Measurements from ENCODE around the gene CABP2.
"Not testable (repeated sequence)": the region's sequence is repeated elsewhere in the genome, so short reads cannot be mapped to it uniquely, and the experiment has no call there.

The CABP2 gene

GRCh38 chr11:67519726-67520125 is 3.5 kb downstream of the CABP2 start:
- no peak for DNase-seq (ENCODE audit: extremely low read depth, insufficient read length)
- no peak overlapping the region for H3K4me3 ChIP-seq (replicated peaks; ENCODE audit: low read depth, low read length)
- H3K36me3 ChIP-seq (ENCODE audit: control insufficient read depth, insufficient read depth, low read length): no peaks in the 10 kb centered on the region
- TF ChIP-seq CTCF (IDR thresholded peaks at IDR 0.05; ENCODE audit: insufficient read depth, low read length, poor library complexity, severe bottlenecking): no peak
- H3K27me3 ChIP-seq (replicated peaks; ENCODE audit: control insufficient read depth, insufficient read depth, low read length): no peaks in the 10 kb centered on the region; the same call in 1 of the 2 replicates

GRCh38 chr11:67517784-67518552 is 5.3 kb downstream of the CABP2 start:
- no peak overlapping the region for H3K4me3 ChIP-seq (replicated peaks; ENCODE audit: low read depth, low read length)
- H3K36me3 ChIP-seq (ENCODE audit: control insufficient read depth, insufficient read depth, low read length): no peaks in the 10 kb centered on the region
- H3K27me3 ChIP-seq (replicated peaks; ENCODE audit: control insufficient read depth, insufficient read depth, low read length): no peaks in the 10 kb centered on the region; the same call in 1 of the 2 replicates
- no peak for DNase-seq (ENCODE audit: extremely low read depth, insufficient read length)
- no peak for TF ChIP-seq CTCF (IDR thresholded peaks at IDR 0.05; ENCODE audit: insufficient read depth, low read length, poor library complexity, severe bottlenecking)

DNA sequence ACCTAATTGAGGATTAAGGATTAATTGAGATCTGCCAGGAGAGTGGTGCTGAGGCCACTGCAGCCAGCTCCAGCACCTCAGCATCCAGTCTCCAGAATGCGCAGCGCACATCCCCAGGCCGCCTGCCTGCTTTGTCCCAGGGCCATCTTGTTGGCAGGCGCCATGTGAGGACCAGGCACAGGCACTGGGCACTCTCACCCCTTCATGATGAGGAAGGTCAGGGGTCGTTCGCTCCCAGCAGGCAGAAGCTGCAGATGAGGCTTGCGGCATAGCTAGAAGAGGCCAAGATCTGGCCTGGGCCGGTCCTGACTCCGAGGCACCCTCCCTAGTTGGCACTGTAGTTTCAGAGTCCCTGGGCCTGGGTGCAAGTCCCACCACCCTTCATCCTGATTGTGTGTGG is 6.4 kb downstream of the CABP2 start:
- DNase-seq (ENCODE audit: extremely low read depth, insufficient read length): no peak

DNA sequence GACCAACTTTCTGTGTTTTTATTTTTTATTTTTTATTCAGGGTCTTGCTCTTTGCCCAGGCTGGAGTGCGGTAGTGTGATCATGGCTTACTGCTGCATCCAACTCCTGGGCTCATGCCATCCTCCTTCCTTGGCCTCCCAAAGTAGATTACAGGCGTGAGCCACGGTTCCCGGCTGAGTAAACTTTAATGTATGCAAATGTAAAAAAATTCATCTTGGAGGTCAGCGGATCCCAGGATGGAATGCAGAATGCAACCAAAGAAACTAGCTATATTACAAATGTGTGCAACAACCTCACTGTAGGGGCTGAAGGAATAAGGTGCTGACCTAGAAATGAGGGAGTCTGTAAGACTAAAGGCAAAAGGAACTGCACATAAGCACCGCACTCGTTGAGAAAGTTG is 9.1 kb downstream of the CABP2 start:
- no peaks in the 10 kb centered on the region for H3K27me3 ChIP-seq (replicated peaks; ENCODE audit: control insufficient read depth, insufficient read depth, low read length)
- no peak for DNase-seq (ENCODE audit: extremely low read depth, insufficient read length)
- no peak for TF ChIP-seq CTCF (IDR thresholded peaks at IDR 0.05; ENCODE audit: insufficient read depth, low read length, poor library complexity, severe bottlenecking)
- H3K4me3 ChIP-seq (replicated peaks; ENCODE audit: low read depth, low read length): no peak overlapping the region
- no peaks in the 10 kb centered on the region for H3K36me3 ChIP-seq (ENCODE audit: control insufficient read depth, insufficient read depth, low read length)

More for the DNA sequence above, 6.4 kb downstream of the CABP2 start:
- Histone ChIP-seq H3K27me3 (replicated peaks; ENCODE audit: control insufficient read depth, insufficient read depth, low read length) (no peaks in the 10 kb centered on the region), H3K36me3 (ENCODE audit: control insufficient read depth, insufficient read depth, low read length) (no peaks in the 10 kb centered on the region), H3K4me3 (replicated peaks; ENCODE audit: low read depth, low read length) (no peak overlapping the region)
- no peak for TF ChIP-seq CTCF (IDR thresholded peaks at IDR 0.05; ENCODE audit: insufficient read depth, low read length, poor library complexity, severe bottlenecking)

DNA sequence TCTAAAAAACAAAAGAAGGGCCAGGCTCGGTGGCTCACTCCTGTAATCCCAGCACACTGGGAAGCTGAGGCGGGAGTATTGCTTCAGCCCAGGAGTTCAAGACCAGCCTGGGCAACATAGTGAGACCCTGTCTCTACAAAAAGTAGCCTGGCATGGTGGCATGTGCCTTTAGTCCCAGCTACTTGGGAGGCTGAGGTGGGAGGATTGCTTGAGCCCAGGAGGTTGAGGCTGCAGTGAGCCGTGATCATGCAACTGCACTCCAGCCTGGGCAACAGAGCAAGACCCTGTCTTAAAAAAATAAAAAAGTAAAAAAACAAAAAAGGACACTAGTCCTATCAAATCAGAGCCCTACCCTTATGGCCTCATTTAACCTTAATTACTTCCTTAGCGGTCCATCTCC is 11.7 kb downstream of the CABP2 start:
- H3K4me3 ChIP-seq (replicated peaks; ENCODE audit: low read depth, low read length); H3K36me3 ChIP-seq (ENCODE audit: control insufficient read depth, insufficient read depth, low read length); DNase-seq (ENCODE audit: extremely low read depth, insufficient read length); H3K27me3 ChIP-seq (replicated peaks; ENCODE audit: control insufficient read depth, insufficient read depth, low read length): not testable (repeated sequence)

GRCh38 chr11:67510023-67510345 is 13.3 kb downstream of the CABP2 start:
- Histone ChIP-seq H3K36me3 (ENCODE audit: control insufficient read depth, insufficient read depth, low read length) (peaks cover 3% of the 10 kb centered on the region; the same call in 1 of the 2 replicates), H3K4me3 (replicated peaks; ENCODE audit: low read depth, low read length) (no peak overlapping the region), H3K27me3 (replicated peaks; ENCODE audit: control insufficient read depth, insufficient read depth, low read length) (no peaks in the 10 kb centered on the region)
- DNase-seq (ENCODE audit: extremely low read depth, insufficient read length): no peak
- TF ChIP-seq CTCF (IDR thresholded peaks at IDR 0.05; ENCODE audit: insufficient read depth, low read length, poor library complexity, severe bottlenecking): no peak

All from GM06990 (cell line).